GM21390 (cell line): ENCODE results near the gene OR10K2.
"Not testable (repeated sequence)": the region's sequence is repeated elsewhere in the genome, so short reads cannot be mapped to it uniquely, and the experiment has no call there.

Experiments
- ATAC-seq: cut with Tn5 transposase; IDR thresholded peaks from one replicate; pipeline ENCODE4 v1.9.1; 2021; ENCODE audit not compliant: unreplicated experiment

The OR10K2 gene, protein sequence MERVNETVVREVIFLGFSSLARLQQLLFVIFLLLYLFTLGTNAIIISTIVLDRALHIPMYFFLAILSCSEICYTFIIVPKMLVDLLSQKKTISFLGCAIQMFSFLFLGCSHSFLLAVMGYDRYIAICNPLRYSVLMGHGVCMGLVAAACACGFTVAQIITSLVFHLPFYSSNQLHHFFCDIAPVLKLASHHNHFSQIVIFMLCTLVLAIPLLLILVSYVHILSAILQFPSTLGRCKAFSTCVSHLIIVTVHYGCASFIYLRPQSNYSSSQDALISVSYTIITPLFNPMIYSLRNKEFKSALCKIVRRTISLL

DNA sequence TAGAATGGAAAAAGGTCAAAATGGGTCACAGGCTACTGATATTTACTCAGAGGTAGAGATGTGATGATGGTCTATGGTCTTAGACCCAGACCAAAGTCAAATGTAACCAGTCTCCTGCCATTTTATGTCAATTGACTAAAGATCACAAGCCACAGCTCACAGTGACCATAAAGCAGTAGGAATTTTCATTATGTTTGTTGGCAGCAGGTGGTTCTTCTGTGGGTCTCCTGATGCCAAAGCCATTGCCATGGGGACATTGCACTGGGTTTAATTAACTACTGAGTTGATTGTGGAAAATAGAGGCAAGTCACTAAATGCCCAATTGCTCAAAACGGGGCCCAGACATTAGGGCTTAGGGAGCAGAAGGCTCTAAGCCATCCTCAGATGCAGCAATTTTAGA is at the start of gene OR10K2:
Gene OR10K2 (minus strand): TSS at position 101 of the 400 bp plus-strand sequence. CDS start 5,371 bp downstream, outside the sequence.
- no peak for ATAC-seq

DNA sequence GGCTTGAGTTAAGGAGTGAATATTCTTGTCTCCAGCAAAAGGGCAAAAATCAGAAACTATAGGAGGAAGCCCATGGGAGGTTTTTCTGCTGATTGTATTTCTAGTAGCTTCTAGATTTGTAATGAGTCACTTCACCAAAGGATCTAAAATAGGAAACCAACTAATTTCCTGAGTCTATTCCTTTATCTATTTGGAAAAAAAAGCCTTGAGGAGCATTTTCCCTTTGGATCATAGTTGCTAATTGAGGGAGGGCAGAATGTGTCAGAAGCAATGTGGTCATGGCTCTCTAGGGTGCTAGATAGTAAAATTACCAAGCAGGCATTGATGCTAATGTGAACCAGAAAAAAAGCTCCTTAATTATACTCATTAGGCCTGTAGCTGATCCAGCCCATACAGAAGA is 45.9 kb upstream of the OR10K2 start, which contains the start of gene OR10R2:
Gene OR10R2 (plus strand): TSS at position 301 of the 400 bp plus-strand sequence. CDS start 106 bp downstream, outside the sequence.
- ATAC-seq = no peak

DNA sequence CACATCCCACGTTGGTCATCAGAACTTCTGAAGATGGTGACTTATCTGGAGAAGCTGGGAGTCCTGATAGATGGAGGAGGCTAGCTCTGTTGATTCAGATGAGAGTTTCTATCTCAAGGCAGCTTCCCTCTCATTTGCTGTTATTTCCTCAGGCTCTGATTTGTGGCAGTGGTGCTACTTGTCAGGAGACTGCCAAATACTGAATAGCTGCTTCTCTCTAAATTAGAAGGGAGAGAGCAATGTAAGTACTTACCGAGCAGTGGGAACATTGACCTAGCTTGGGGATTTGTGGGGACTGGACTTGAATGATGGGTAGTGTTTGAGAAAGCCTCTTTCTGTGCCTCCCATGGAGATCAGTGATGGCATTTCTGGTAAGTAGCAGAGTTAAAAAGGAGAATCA is 35.5 kb upstream of the OR10K2 start, which contains the start of gene OR10K1:
Gene OR10K1 (plus strand): TSS at position 301 of the 400 bp plus-strand sequence. CDS start 3,728 bp downstream, outside the sequence.
- ATAC-seq = no peak

DNA sequence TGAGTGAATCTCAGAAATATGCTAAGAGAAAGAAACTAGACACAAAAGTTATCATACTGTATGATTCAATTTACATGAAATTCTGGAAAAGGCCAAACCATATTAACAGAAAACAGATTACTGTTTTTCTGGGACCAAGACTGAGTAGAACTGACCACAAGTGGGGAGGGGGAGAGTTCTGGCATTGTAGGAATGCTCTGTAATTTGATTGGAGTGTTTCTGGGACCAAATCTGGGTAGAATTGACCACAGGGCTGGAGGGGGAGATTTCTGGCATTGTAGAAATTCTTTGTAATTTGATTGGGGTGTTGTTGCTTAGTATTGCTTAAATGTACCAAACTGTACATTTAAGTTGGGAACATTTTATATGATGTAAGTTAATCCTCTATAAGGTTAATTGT is 32.2 kb upstream of the OR10K2 start:
- no peak for ATAC-seq

DNA sequence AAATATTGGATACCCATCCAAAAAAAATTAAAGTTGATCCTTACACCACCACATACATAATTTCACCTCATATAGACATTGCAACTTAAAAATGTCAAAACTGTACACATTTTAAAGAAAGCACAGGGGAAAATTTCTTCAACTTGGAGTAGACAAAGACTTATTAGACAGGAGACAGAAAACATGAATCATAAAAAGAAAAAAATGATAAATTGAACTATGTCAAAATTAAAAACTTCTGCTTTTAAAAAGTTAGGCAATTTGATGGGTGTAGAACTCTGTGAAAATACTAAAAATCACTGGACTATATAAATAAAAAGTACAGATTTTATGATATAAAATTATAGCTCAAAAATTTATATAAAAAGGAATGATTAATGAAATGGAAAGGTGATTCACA is 31.2 kb upstream of the OR10K2 start:
- no peak for ATAC-seq

DNA sequence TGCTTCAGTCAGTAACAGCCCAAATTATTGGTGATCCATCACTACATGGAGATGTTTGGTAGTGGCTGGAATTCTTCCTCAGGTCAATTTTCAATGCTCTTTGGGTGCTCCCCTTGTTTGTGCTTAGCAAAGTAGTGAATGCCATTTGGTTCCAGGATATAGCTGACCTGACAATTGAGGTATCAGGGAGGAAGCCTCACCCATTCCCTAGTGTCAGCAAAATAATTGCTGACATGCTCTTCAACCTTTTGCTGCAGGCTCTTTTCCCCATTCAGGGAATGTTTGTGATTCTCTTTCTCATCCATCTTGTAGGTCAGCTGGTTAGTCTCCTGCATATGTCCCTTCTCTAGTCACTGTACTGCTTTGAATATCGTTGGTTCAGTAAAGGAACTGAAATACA is 28.5 kb upstream of the OR10K2 start:
- ATAC-seq = no peak

DNA sequence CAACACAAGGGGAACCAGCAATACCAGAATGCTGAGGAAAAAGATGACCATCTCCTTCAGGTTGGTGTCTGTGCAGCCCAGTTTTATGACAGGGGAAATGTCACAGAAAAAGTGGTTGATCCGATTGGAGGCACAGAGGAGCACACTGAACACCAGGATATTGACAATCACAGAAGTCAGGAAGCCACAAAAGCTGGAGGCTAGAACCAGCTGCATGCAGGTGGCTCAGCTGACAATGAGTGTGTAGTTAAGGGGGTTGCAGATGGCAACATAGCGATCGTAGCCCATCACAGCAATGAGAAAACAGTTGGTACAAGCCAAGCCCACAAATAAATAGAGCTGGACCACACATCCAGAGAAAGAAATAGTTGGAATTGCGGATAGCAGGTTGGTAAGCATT is 19.3 kb upstream of the OR10K2 start:
- no peak for ATAC-seq

DNA sequence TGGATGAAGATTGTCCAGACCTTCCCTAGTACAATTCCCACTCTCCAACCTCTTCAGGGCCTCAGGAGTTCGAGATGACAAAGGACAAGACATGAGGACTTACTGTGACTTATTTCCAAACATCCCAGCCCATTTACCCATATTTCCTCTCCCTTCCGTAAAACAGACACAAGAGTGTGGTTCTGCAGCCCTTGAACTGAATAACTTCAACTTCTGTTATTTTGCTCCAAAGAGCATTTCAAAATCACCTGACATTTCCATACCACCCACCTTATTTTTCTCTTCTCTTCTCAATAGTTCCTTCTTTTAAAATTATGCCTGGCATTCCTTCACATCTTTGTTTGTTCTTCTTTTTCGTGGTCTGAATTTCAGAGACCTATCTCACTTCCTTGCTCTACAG is 8.7 kb upstream of the OR10K2 start:
- no peak for ATAC-seq

DNA sequence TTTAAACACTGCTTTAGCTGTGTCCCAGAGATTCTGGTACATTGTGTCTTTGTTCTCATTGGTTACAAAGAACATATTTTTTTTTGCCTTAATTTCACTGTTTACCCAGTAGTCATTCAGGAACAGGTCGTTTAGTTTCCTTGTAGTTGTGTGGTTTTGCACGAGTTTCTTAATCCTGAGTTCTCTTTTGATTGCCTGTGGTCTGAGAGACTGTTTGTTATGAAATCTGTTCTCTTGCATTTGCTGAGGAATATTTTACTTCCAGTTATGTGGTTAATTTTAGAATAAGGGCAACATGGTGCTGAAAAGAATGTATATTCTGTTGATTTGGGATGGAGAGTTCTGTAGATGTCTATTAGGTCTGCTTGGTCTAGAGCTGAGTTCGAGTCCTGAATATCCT is 4.1 kb upstream of the OR10K2 start:
- not testable (repeated sequence) for ATAC-seq

DNA sequence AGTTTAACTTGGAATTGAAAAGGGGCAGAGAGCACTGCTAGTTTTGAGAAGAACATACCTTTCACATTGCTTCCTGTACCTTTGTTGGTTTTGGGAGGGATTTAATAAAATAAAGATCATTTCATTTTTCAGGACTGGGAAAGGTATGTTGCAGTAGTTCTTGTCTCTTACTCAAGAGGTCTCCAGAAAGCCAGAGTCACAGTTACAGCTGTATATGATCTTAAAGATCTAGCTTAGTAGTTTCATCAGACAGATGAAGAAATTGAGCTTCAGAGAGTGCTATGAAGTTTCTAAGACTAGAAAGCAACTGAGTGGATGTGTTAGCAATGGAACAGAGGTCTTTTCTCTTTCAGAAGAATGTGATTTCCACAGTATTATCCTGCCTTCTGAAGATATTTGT is 1.0 kb downstream of the OR10K2 start:
- ATAC-seq = no peak

DNA sequence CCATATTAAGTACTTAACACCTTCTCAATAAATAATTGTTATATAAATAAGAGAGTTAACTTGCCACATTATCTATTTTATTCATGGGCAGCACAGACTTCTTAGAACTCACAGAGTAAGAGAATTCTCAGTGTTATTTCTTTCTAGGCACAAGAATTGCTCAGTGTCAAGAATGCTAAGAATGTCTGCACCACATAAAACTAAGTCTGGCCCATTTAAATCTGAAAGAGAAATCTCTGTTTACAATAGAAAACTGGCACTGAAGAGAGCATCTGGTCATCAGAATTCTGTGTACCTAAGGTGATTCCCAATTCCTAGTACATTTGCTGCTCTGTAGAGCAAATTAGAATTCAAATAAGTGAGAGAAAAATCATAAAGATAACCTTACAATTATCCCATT is 3.8 kb downstream of the OR10K2 start:
- ATAC-seq = no peak

DNA sequence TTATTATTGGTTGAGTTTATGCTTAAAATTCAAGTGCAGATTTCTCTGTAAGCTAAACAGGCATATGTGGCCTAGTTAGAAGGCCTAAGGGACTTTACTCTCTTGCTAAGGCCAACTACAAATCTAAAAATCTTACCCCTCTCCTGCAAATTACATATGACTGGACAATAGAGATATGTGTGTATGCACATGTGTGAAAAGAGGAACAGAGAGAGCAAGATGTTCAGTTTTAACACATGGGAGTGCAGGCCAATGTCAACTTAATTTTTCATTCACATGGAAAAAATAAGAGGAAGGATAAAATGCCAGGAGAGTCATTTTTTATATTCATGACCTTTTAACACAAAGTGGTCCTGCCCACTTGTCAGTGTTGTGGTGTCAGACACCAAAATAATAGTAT is 8.5 kb downstream of the OR10K2 start:
- no peak for ATAC-seq

DNA sequence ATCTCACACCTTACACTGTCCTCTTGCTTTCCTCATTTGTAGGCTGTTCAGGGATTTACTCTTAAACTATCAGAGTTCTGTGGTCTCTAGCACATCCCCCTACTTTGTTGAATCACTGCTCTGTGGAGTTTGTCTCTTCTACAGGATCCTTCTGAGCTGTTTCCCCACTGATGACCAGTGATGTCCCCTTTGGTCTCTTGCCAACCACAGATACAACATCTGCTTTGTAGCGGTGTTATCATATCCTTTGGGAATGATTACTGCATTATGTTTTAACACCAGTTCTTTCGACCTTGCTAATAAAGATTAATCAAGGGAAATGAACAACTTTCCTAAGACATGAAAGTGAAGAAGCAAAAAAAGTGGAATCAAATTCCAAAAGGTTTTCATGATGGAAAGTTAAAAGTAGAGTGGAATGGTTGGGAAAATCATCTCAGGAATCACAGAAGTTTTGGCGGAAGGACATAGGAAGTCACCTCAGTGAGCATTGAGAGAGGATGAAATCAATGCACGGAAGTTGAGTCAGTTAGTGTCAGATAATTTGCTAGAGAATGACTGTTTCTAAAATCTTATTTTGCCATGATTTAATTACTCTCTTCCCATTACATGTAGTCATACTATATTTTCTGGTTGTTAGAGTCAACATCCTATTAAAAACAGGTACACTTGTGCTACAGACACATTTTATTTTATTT is 11.2 kb downstream of the OR10K2 start:
- ATAC-seq = no peak

DNA sequence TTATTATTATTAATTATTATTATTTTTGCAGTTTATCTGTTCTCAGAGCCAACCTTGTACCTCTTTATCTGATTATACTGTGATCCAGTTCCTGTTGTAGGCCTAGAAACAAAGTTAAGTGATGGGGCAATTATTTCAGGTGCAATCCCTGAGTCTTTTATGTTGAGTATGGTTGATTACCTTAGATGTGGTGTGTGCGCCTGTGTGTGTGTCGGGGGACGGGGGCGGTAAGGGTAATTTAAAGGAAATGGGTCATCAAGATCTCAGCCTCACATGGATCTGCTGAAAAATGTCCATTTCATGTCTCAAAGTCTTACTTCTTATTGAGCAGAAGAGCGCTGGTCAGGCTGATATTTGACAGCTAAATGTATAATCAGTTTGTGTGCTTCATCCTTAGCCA is 18.9 kb downstream of the OR10K2 start:
- no peak for ATAC-seq

DNA sequence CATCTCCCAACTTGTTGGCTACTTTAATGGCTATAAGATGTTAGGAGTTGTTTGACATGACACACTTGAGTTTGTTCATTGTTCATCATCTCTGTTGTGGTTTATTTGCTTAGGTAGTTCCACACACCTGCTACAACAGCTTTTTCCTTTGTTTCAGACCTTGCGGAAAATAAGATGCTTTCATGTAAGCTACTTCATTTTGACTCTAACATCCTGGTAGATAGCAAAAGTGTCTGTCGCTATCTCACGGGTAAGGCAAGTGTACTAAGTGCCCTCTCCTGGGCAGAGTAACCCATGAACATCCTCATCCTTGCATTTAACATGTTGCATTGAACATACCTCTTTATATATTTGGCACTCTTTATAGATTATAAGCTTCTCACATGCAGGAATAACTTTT is 25.2 kb downstream of the OR10K2 start:
- ATAC-seq = no peak

DNA sequence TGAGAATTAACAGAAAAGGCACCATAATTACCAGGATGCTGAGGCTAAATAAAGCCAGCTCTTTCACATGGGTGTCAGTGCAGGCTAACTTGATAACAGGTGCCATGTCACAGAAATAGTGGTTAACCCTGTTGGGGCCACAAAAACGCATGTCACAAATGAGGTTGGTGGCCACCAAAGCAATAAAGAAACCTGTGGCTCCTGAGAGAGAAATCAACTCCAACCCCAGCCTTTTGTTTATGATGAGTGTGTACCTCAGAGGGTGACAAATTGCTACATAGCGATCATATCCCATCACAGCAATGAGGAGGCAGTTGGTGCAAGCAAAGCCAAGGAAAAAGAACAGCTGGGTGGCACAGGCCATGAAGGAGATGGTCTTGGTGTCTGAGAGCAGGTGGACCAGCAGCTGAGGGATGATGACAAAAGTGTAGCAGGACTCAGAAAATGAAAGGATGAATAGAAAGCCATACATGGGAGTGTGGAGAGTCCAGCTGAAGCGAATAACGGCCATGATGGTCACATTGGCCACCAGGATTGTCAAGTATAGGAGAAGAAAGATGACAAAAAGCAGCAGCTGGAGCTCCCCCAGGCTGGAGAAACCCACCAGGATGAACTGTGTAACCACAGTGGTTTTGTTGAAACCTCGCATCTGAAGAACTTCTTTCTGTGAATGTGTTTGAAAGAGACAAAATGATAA is 27.1 kb downstream of the OR10K2 start, which contains the start of gene OR10T2:
Gene OR10T2 (minus strand): TSS at position 649 of the 697 bp plus-strand sequence. CDS start 0 bp downstream, at position 649.
- ATAC-seq = no peak

DNA sequence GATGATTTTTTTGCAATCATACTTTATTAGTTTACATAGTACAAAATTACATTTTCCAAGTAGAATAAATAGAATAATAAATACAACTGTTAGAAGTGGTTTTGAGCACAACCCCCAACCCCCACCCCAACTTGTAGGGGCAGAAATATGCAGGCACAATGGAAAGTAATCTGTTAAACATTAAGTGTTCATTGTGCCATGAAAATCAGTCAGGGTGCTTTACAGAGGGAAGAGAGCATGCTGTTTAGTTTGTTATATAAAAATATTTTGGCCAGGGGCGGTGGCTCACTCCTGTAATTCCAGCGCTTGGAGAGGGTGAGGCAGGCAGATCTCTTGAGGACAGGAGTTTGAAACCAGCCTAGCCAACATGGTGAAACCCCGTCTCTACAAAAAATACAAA is 29.4 kb downstream of the OR10K2 start:
- no peak for ATAC-seq

DNA sequence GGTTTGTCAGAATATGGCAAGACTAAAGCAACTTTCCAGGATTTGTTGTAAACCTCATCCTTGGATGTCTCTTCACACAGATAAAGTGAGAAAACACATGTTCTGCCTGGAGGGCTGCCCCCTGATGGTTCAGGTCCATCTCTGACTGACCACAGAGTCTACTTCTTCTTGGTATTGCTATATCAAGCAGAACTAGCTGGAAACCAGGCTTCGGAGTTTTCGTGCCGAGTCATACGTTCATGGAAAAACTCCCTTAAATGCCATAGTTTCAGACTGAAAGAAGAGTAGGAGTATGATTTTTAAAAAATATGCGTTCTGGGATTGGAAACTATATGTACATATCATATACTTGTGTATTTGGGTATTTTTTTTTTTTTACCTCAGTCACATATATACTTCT is 32.6 kb downstream of the OR10K2 start:
- ATAC-seq = no peak

DNA sequence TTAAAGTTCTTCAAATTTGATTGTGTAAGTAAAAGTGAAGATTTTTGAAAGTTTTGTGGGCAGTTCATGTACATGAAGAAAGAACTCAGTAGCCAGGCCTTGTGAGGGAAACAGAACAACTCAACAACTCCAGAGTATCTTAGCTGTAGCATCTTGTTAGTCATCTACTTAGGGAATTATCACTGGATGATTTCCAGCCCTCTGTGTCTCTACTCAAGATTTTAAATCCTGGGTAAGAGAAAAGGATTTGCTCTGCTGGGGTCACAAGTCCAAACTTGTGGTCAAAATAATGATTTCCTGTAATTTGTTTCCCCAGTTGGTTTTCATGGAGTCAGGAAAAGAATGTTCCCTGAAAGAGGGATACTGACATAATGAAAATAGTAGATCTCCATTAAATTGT is 34.9 kb downstream of the OR10K2 start:
- no peak for ATAC-seq

DNA sequence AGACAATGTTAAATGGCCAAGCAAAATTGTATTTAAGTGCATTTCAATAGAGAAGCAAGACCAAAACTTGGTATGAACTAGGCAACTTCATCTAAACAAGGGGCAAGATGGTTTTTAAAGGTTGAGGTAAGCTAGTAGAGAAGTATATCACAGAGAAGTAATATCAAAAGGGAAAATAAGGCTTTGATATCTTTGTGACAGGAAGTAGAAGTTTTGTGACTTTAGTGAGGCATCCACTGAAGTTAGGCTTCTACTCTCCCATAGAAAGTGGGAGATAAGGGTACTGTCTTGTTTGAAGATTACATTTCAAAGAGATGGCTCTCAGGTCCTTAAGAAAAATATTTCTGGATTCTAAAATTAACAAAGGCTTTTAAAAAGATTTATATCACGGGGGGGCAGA is 35.7 kb downstream of the OR10K2 start:
- ATAC-seq = no peak

DNA sequence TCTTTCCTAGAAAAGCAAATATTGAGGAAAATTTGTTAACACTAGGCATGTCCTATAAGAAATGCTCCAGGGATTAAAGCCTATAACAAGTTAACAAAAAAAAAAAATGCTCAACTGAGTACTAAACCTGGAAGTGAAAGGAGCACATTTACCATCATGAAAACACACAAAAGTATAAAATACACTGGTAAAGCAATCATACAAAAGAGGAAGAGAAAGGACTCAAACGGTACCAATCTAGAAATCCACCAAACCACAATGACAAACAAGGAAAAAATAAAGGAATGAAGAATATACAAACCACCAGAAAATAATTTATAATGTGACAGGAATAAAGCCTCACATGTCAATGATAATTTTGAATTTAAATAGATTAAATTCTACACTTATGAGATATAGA is 51.2 kb downstream of the OR10K2 start:
- ATAC-seq = no peak

DNA sequence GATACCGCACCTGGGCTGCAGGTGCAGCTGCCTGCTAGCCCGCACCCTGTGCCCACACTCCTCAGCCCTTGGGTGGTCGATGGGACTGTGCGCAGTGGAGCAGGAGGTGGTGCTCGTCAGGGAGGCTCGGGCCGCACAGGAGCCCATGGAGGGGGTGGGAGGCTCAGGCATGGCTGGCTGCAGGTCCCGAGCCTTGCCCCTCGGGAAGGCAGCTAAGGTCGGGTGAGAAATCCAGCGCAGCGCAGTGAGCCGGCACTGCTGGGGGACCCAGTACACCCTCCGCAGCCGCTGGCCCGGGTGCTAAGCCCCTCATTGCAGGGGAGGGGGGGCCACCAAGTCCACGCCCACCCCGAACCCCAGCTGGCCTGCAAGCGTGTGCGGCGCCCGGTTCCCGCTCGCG is 51.9 kb downstream of the OR10K2 start:
- not testable (repeated sequence) for ATAC-seq
